Measurements from ENCODE around the gene RSPH6A. TPM values are rescaled to one million over a fixed set of nuclear protein-coding genes. Genes with fewer than 3 reads are reported as not detected.
A peak's percentile ranks its signal among the peaks of the same experiment; 100 is the strongest.

RSPH6A gene
- total RNA-seq, 1 experiment from 2014 or later = 0.39 TPM

- TF ChIP-seq CDX4 (CRISPR knock-in tag; IDR thresholded peaks at IDR 0.05; ENCODE audit: borderline replicate concordance) (no peak), FOXP1 (CRISPR knock-in tag; IDR thresholded peaks at IDR 0.05; ENCODE audit: borderline replicate concordance) (peak; percentile 28; the same call in 1 of the 2 replicates), CREM (CRISPR knock-in tag; IDR thresholded peaks at IDR 0.05) (no peak)
Measured at GRCh38 chr19:45817725-45818301, 2.7 kb upstream of the RSPH6A start (continued).

- Mint-ChIP-seq H3K4me3 (peak overlapping the region; percentile 89), H3K9me3 (no peaks in the 10 kb centered on the region), H3K27ac (peak overlapping the region; percentile 83; the same call in 1 of the 2 replicates), H3K27me3 (ENCODE audit: low read depth) (no peaks in the 10 kb centered on the region; the same call in none of the 2 replicates), H3K36me3 (peaks cover 14% of the 10 kb centered on the region), H3K4me1 (peaks cover 37% of the 10 kb centered on the region)
- POLR2A ChIA-PET = interaction anchor here (0.6 to 4.0 kb wide), 5 partner anchors 24 to 172 kb away, joined by 3 to 47 read pairs (median 6); partner anchors contain the start of genes DMWD, FOXA3, SIX5 and SYMPK
- peak; percentile 72 for ATAC-seq
- CTCF ChIA-PET = interaction anchor here (0.5 to 7.2 kb wide), 82 partner anchors 9 to 1534 kb away, joined by 3 to 135 read pairs (median 5); partner anchors contain the start of genes CALM3, DMPK, DMWD and FBXO46
- peak; percentile 100 for DNase-seq (ENCODE audit: low spot score)
- no peak for TF ChIP-seq CDX4 (CRISPR knock-in tag; IDR thresholded peaks at IDR 0.05; ENCODE audit: borderline replicate concordance)
- TF ChIP-seq E2F1 (CRISPR knock-in tag; IDR thresholded peaks at IDR 0.05) = no peak
- peak; percentile 98 for TF ChIP-seq CTCF (IDR thresholded peaks at IDR 0.05)
- TF ChIP-seq ERG (CRISPR knock-in tag; IDR thresholded peaks at IDR 0.05) = peak; percentile 32; the same call in 1 of the 2 replicates
- 0 out of 2 replicates have a peak, but pooled peaks have one; percentile 8 for TF ChIP-seq PRRX2 (CRISPR knock-in tag; IDR thresholded peaks at IDR 0.05)
- TF ChIP-seq KAT7 (CRISPR knock-in tag; IDR thresholded peaks at IDR 0.05; ENCODE audit: borderline replicate concordance) = no peak
- TF ChIP-seq JUN (CRISPR knock-in tag; IDR thresholded peaks at IDR 0.05) = no peak
- peak; percentile 56; the same call in 1 of the 2 replicates for TF ChIP-seq ZNF232 (CRISPR knock-in tag; IDR thresholded peaks at IDR 0.05)
- no peak for TF ChIP-seq ZNF121 (CRISPR knock-in tag; IDR thresholded peaks at IDR 0.05)
- TF ChIP-seq HMGA2 (CRISPR knock-in tag; IDR thresholded peaks at IDR 0.05) = no peak
- TF ChIP-seq TEAD4 (CRISPR knock-in tag; IDR thresholded peaks at IDR 0.05) = no peak
- peak; percentile 32; the same call in 1 of the 2 replicates for TF ChIP-seq HMGXB4 (CRISPR knock-in tag; IDR thresholded peaks at IDR 0.05)
- TF ChIP-seq EMX1 (CRISPR knock-in tag; IDR thresholded peaks at IDR 0.05) = 0 out of 2 replicates have a peak, but pooled peaks have one; percentile 28
- TF ChIP-seq TP53 (CRISPR knock-in tag; IDR thresholded peaks at IDR 0.05) = no peak
- no peak for TF ChIP-seq ZNF219 (CRISPR knock-in tag; IDR thresholded peaks at IDR 0.05; ENCODE audit: borderline replicate concordance)
- TF ChIP-seq ATF3 (CRISPR knock-in tag; conservative IDR thresholded peaks at IDR 0.05) = no peak
- TF ChIP-seq ZBTB43 (CRISPR knock-in tag; IDR thresholded peaks at IDR 0.05) = no peak
- no peak for TF ChIP-seq FOXJ3 (CRISPR knock-in tag; IDR thresholded peaks at IDR 0.05; ENCODE audit: borderline replicate concordance)
- TF ChIP-seq GRHL2 (CRISPR knock-in tag; IDR thresholded peaks at IDR 0.05; ENCODE audit: insufficient replicate concordance, severe bottlenecking) = no peak
- TF ChIP-seq USF2 (CRISPR knock-in tag; IDR thresholded peaks at IDR 0.05) = peak; percentile 82
- TF ChIP-seq USF1 (CRISPR knock-in tag; IDR thresholded peaks at IDR 0.05) = peak; percentile 76; the same call in 1 of the 2 replicates
Measured at GRCh38 chr19:45817010-45817724, 2.1 kb upstream of the RSPH6A start.

Data from WTC11 (cell line).